HG03108 (cell line): ENCODE measurements around the gene WNT4.

ENCODE experiments used
- ATAC-seq: cut with Tn5 transposase; IDR thresholded peaks from one replicate; pipeline ENCODE4 v1.9.1; 2021; ENCODE audit warnings: moderate library complexity; ENCODE audit not compliant: unreplicated experiment

Gene WNT4

GRCh38 chr1:22143065-22144033, at the start of gene WNT4:
TSS of gene WNT4 (minus strand) at chr1:22143097. CDS start at chr1:22142922, 175 bp downstream.
- ATAC-seq: no peak

DNA sequence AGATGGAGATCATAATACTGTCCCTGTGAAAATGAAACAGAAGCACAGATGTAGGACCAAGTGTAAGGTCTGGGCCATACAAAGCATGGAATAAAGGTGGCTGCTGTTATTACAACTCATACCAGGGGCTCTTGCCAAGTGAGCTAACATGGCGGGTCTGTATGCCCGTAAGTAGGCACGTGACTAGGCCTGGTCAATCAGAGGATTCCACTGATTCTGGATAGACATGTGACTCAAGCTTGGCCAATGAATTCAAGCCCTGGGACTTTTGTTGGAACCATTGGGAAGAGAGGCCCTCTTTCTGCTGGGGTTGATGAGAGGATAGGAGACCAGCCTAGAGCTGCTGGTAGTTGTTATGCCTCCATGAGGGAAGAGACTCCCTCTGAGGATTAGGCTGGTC, 47.8 kb upstream of the WNT4 start:
- ATAC-seq: no peak

- no peak for ATAC-seq
These were observed 47.4 kb upstream of the WNT4 start for GRCh38 chr1:22190251-22190650.

GRCh38 chr1:22189619-22190018, 46.7 kb upstream of the WNT4 start:
- ATAC-seq: no peak

DNA sequence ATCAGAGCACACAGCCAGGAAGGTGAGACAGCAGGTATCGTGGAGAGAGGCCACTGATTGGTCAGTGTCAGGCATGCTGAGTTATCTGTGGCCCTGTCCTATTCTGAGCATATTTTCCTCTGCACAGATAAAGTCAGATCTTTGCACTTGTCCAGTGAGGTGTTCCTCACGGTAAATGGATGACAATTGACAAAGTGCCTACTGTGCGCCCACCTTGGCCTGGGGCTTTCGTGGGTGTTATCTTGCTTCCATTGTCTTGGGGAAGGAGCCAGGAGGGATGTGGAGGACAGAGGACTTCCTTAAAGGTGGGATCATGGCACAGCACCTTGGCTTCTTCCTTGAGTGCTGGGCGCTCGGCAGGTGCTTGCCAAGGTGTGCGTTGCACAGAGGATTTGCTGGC, 46.0 kb upstream of the WNT4 start:
- no peak for ATAC-seq

- ATAC-seq: no peak
These were observed 45.5 kb upstream of the WNT4 start for GRCh38 chr1:22188436-22188835.

GRCh38 chr1:22186311-22186710, 43.4 kb upstream of the WNT4 start:
- no peak for ATAC-seq

GRCh38 chr1:22184892-22185612, 42.2 kb upstream of the WNT4 start:
- no peak for ATAC-seq

GRCh38 chr1:22184454-22184853, 41.6 kb upstream of the WNT4 start:
- ATAC-seq: no peak

DNA sequence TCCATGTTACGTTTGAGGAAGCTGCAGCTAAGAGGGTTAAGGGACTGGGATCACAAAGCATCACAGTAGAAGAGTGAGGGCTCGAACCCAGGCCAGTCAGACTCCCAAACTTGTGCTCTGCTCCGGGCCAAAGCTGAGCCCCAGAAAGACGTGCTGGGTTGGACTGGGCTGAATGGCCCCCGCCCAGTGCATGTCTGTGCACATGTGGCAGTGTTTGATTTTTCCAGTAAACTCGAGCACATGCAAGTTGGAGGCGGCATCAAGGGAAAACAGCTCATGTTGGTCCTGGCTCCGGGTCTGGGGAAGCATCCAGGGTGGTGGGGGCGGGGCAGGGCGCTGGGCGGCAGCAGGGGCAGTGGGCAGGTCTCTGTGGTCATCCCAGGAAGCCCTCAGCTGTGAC, 39.8 kb upstream of the WNT4 start:
- ATAC-seq: no peak

DNA sequence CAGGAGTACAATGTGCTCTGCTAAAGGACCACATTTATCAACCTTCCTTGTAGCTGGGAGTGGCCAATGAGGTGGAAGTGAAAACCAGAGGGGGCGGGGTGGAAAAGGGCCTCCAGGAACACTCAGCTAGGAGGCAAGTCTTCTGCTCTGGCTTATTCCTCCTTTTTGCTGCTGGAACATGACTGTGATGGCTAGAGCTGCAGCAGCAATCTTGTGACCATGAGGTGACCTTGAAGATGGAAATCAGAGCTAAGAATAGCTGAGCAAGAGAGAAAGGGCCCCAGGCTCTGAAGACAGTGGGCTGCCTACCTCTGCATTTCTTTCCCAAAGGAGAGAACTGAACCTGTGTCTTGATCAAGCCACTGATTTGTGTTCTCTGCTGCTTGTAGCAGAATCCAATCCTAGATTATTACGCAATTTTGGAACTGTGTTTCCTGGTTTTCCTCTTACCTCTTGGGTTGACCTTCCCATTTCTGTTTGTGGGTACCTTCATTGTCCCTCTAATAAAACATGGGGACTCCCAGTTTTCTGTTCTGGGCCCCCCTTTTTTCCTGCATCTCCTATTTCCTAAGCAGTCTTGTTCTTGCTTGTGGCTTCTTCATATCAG, 36.4 kb upstream of the WNT4 start:
- no peak for ATAC-seq

- ATAC-seq: peak; percentile 47
These were observed 34.6 kb upstream of the WNT4 start for GRCh38 chr1:22177354-22178003.

GRCh38 chr1:22176258-22176657, 33.4 kb upstream of the WNT4 start:
- ATAC-seq: peak; percentile 77

- ATAC-seq: no peak
These were observed 31.7 kb upstream of the WNT4 start for GRCh38 chr1:22174446-22175220.

DNA sequence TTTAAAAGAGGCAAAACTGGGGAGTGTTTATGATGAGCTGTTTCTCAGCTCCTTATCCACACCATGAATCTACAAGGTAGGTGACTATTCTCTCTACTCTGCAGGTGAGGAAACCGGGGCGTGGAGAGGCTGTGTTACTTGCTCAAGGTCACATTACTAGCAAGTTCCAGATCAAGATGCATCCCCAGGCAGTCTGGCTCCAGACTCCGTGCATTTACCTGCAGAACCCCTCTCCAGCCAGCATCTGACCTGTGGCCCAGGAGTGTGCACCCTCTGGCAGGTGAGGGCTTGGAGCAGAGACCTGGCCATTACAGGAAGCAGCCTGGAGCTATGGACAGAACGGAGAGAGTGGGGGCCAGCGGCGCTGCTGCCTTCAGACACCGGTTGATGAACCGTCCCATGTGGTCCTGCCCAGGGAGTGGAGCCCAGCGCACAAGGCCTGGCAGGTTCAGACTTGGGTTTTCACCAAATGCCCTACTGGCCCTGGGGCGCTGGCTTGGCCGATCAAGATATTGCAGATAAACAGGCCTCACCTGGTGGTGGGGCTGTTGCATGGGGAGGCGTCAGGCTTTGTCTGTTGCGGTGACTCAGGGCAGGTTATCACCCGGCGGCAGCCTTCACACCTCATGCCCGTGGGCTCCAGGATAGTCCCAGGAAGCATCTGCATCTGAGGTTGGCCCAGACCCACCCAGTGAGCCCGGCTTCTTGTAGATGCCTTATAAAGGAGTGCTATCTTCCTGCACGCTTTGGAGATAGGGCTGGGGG, 29.2 kb upstream of the WNT4 start:
- no peak for ATAC-seq

- no peak for ATAC-seq
These were observed 26.9 kb upstream of the WNT4 start for GRCh38 chr1:22169816-22170215.

DNA sequence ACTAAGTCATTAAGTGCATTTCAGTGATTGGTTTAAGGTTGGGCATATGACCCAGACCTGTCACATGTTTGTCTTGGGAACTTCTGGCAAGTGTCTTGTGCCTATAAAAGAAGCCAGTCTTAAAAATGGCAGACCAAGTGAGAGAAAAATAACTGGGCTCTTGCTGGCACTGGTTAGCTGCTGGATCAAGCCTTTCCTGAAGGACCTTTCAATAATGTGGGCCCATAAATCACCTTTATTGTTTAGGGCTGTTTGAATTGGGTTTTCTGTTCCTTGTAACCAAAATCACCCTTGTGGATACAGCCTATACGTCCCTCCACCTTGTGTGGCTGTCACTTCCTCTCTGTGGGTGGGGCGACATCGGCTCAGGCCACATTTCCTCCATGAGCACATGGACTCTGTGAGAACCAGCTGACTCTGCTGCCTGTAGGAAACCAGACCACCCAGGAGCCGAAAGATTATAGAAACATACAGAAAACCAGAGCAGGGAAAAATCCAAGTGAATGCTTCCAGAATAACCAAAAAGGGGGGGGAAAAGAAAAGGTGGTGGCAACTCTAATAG, 25.6 kb upstream of the WNT4 start:
- ATAC-seq: no peak

GRCh38 chr1:22166439-22166838, 23.5 kb upstream of the WNT4 start:
- ATAC-seq: no peak
